Suprapubic skin (tissue), 4 donors: Measurements from ENCODE around the gene IRF9.

Experiments
- CTCF ChIP-seq, 2 donors: fragments of 200-600 bp in 1 of 2; fragments of 450-650 bp in 1 of 2; sonication (generic) in 1 of 2; IDR thresholded peaks; one replicate each; pipeline ENCODE4 v1.5.1; 2016 to 2019; ENCODE audit warnings: antibody characterized with exemption in 2 of 2, mild to moderate bottlenecking in 1 of 2, moderate library complexity in 1 of 2
- EP300 ChIP-seq: sonication (generic); formaldehyde crosslinking; IDR thresholded peaks from one replicate; pipeline ENCODE4 v1.6.1; 2017; ENCODE audit warnings: antibody characterized with exemption
- POLR2AphosphoS5 ChIP-seq, 3 donors: sonication (generic); formaldehyde crosslinking; IDR thresholded peaks; one replicate each; pipeline ENCODE4 v1.6.1; 2017; ENCODE audit warnings: antibody characterized with exemption in 3 of 3

GRCh38 chr14:24150061-24150460, 11.0 kb upstream of the IRF9 start:
- TF ChIP-seq CTCF (IDR thresholded peaks at IDR 0.05) (no peak), EP300 (no peak), POLR2AphosphoS5 (IDR thresholded peaks at IDR 0.05) (no peak)
